GM12874 (cell line): ENCODE measurements around the gene CPSF4L.

Source experiments
- CTCF ChIP-seq: IDR thresholded peaks from 2 replicates; pipeline ENCODE4 v1.5.1; 2011; ENCODE audit warnings: low read depth, mild to moderate bottlenecking, control low read depth, low read length, moderate library complexity; ENCODE audit not compliant: insufficient read depth

Gene CPSF4L

DNA sequence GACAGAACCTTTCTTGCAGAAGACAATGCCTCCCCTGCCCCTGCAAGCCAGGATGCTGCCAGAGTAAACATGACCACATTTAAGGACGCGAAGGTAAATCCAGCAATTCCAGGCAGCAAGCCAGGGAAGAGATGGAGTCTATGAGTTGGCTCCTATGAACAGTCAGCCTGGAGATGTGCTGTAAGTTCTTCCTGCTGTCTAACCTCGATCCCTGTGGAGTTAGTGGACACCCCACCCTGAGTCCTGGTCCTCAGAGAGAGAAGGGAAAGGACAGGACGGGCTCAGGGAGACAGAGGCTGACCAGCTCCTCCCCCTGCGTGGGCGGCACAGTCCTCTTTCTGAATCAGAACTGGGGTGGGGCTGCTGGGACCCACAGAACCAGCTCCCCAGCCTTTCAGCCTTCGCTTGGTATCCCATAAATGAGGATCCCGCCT lies 25.2 kb upstream of the CPSF4L start:
- TF ChIP-seq CTCF: no peak

GRCh38 chr17:73285916-73286862 lies 24.5 kb upstream of the CPSF4L start:
- TF ChIP-seq CTCF: no peak

DNA sequence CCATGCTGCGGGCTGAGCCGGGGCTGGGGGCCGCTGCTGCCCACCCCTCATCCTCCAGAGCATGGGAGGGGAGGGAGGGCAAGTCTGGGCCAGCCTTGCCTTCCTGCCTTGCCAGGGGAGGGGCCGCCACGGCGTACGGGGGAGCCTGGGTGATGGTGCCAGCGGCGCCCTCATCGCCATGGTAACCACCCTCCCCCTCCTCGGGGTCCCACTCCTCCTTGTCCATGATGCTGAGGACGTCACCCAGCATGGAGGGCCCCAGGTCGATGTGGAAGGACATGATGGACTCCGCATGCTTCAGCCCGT lies 23.9 kb upstream of the CPSF4L start:
- no peak for TF ChIP-seq CTCF

GRCh38 chr17:73284906-73285602 lies 23.4 kb upstream of the CPSF4L start:
- TF ChIP-seq CTCF: no peak

- no peak for TF ChIP-seq CTCF
These were observed 22.7 kb upstream of the CPSF4L start for GRCh38 chr17:73284354-73284753.

GRCh38 chr17:73283841-73284282 lies 22.2 kb upstream of the CPSF4L start:
- no peak for TF ChIP-seq CTCF

GRCh38 chr17:73283250-73283649 lies 21.6 kb upstream of the CPSF4L start:
- no peak for TF ChIP-seq CTCF
